IgD-negative memory B cell (primary cell): ENCODE data around the gene ARHGEF28. TPM values are rescaled to one million over a fixed set of nuclear protein-coding genes. Genes with fewer than 3 reads are reported as not detected.

Source experiments
- H3K27ac Mint-ChIP-seq, 3 donors: one replicate each; pipeline ENCODE4 v1.8.0; 2020 to 2022; ENCODE audit warnings: mild to moderate bottlenecking in 3 of 3, mixed read lengths in 3 of 3, moderate library complexity in 1 of 3
- H3K27me3 Mint-ChIP-seq: one replicate; pipeline ENCODE4 v1.8.0; 2021; ENCODE audit warnings: mixed read lengths
- H3K36me3 Mint-ChIP-seq: one replicate; pipeline ENCODE4 v1.8.0; 2020; ENCODE audit warnings: mild to moderate bottlenecking, mixed read lengths
- H3K4me1 Mint-ChIP-seq, 3 donors: one replicate each; pipeline ENCODE4 v1.8.0; 2020 to 2022; ENCODE audit warnings: mixed read lengths in 3 of 3, mild to moderate bottlenecking in 1 of 3
- H3K4me3 Mint-ChIP-seq, 4 donors: one replicate each; pipeline ENCODE4 v1.8.0; 2020 to 2022; ENCODE audit warnings: mild to moderate bottlenecking in 4 of 4, mixed read lengths in 4 of 4, moderate library complexity in 3 of 4
- H3K9me3 Mint-ChIP-seq, 3 donors: one replicate each; pipeline ENCODE4 v1.8.0; 2020 to 2021; ENCODE audit warnings: mixed read lengths in 3 of 3, mild to moderate bottlenecking in 1 of 3
- polyA plus RNA-seq: library from polyadenylated mRNA; unstranded; fragments of 300-500 nt; fragmentation: Illumina TruSeq; gene quantifications from one replicate; pipeline ENCODE4 v1.2.3, GENCODE V29; 2021

ARHGEF28 gene
- polyA plus RNA-seq, 1 donor from 2014 or later, result not detected

- no peak overlapping the region for H3K27ac Mint-ChIP-seq
- H3K36me3 Mint-ChIP-seq, result peaks cover 2% of the 10 kb centered on the region
- no peaks in the 10 kb centered on the region for H3K4me1 Mint-ChIP-seq
- H3K27me3 Mint-ChIP-seq, result peaks cover 24% of the 10 kb centered on the region
- H3K9me3 Mint-ChIP-seq, result no peaks in the 10 kb centered on the region
- no peak overlapping the region for H3K4me3 Mint-ChIP-seq
Measured at GRCh38 chr5:73894860-73895259, 268.9 kb downstream of the ARHGEF28 start.

GRCh38 chr5:73895471-73895870 is 269.5 kb downstream of the ARHGEF28 start:
- Mint-ChIP-seq H3K9me3 (no peaks in the 10 kb centered on the region), H3K4me1 (no peaks in the 10 kb centered on the region), H3K27me3 (peaks cover 24% of the 10 kb centered on the region), H3K36me3 (peaks cover 2% of the 10 kb centered on the region), H3K27ac (no peak overlapping the region), H3K4me3 (no peak overlapping the region)

DNA sequence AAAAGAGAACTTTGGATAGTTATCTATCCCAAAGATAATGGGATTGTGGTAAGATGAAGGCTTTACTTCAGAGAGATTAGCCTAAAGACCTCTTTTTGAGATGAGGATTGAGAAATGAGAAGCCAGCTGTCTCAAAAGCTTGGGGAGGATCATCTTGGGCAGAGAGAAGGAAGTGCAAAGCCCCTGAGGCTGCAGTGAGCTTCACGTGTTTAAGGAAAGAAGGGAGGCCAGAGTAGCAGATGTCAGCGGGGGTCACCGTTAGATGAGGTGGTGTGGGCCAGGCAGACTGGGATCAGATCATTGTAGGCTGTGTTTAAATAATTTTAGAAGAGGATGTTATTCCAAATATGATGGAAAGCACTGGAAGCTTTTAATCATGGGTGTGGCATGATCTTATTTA is 270.1 kb downstream of the ARHGEF28 start:
- Mint-ChIP-seq H3K4me1 (no peaks in the 10 kb centered on the region), H3K27me3 (peaks cover 28% of the 10 kb centered on the region), H3K36me3 (peaks cover 2% of the 10 kb centered on the region), H3K9me3 (no peaks in the 10 kb centered on the region), H3K4me3 (no peak overlapping the region), H3K27ac (no peak overlapping the region)

GRCh38 chr5:73896668-73897067 is 270.7 kb downstream of the ARHGEF28 start:
- H3K4me3 Mint-ChIP-seq, result no peak overlapping the region
- peaks cover 30% of the 10 kb centered on the region for H3K27me3 Mint-ChIP-seq
- H3K27ac Mint-ChIP-seq, result no peak overlapping the region
- no peaks in the 10 kb centered on the region for H3K4me1 Mint-ChIP-seq
- H3K36me3 Mint-ChIP-seq, result peaks cover 2% of the 10 kb centered on the region
- H3K9me3 Mint-ChIP-seq, result no peaks in the 10 kb centered on the region

DNA sequence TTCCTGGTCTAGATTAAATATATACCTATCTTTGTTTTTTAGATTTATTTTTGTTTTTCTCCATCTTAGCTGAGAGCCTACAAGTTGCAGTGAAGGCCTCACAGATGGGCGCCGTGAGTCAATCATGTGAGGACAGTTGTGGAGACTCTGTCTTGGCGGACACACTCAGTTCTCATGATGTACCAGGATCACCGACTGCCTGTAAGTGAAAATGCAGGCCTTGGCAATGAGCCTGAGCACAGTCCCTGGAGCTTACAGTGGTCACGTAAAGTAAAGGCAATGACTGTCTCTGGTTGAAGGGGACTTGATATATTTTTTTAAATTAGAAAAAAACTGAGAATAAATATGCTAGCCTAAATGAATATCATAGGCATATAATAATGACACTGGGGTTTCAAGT is 271.9 kb downstream of the ARHGEF28 start:
- Mint-ChIP-seq H3K27ac (no peak overlapping the region), H3K4me1 (peaks cover 0 to 2% (median 0%) of the 10 kb centered on the region in 3 donors), H3K27me3 (peaks cover 25% of the 10 kb centered on the region), H3K9me3 (no peaks in the 10 kb centered on the region), H3K36me3 (peaks cover 2% of the 10 kb centered on the region), H3K4me3 (no peak overlapping the region)

GRCh38 chr5:73899055-73899454 is 273.1 kb downstream of the ARHGEF28 start:
- Mint-ChIP-seq H3K36me3 (peaks cover 2% of the 10 kb centered on the region), H3K4me3 (no peak overlapping the region), H3K27ac (no peak overlapping the region), H3K27me3 (peaks cover 28% of the 10 kb centered on the region), H3K4me1 (peaks cover 0 to 2% (median 0%) of the 10 kb centered on the region in 3 donors), H3K9me3 (no peaks in the 10 kb centered on the region)

DNA sequence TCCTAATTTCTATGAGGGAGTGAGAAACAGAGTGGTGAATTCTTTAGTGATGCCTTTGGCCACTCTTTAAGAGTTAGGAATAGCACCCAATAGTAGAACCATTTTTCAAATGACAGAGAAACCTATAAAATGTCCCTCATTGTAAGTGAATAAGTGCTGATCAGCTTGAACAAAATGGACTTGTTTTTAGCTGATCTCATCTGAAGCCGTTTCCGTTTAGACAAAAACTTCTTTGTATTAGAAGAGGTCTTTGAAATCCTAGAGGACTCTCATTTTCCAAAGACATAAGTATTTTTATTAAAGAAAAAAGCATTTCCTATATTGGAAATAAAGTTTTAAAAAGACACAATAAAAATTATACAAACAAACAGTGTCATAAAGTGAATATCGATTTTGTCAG is 273.9 kb downstream of the ARHGEF28 start:
- peaks cover 2% of the 10 kb centered on the region for H3K36me3 Mint-ChIP-seq
- H3K9me3 Mint-ChIP-seq, result no peaks in the 10 kb centered on the region
- no peak overlapping the region for H3K4me3 Mint-ChIP-seq
- H3K27ac Mint-ChIP-seq, result peak overlapping the region in 1 of 3 donors; percentile 34
- peaks cover 22% of the 10 kb centered on the region for H3K27me3 Mint-ChIP-seq
- peaks cover 0 to 2% (median 0%) of the 10 kb centered on the region in 3 donors for H3K4me1 Mint-ChIP-seq

DNA sequence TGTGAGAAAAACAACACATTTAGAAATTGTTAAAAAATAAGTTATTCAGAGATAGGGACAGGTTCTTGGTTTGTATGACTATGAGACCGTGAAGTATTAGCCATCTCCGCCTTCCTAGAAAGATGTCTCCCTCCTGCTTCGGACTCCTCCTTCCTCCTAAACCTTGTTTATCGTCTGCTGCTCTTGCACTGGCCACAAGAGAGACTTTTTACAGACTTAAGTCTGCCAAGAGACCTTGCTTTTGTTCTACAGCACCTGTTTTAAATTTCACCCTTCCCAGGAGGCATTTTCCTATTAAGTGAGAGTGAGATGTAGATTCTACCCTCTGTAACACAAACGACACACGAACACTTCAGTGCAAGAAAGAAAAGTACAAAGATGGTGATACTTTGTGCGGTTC is 274.6 kb downstream of the ARHGEF28 start:
- Mint-ChIP-seq H3K4me3 (no peak overlapping the region), H3K4me1 (peaks cover 0 to 2% (median 0%) of the 10 kb centered on the region in 3 donors), H3K27me3 (peaks cover 26% of the 10 kb centered on the region), H3K9me3 (no peaks in the 10 kb centered on the region), H3K36me3 (peaks cover 2% of the 10 kb centered on the region), H3K27ac (no peak overlapping the region)

- Mint-ChIP-seq H3K4me1 (peaks cover 0 to 2% (median 0%) of the 10 kb centered on the region in 3 donors), H3K27me3 (peaks cover 23% of the 10 kb centered on the region), H3K27ac (no peak overlapping the region), H3K9me3 (no peaks in the 10 kb centered on the region), H3K36me3 (peaks cover 1% of the 10 kb centered on the region), H3K4me3 (no peak overlapping the region)
Measured at GRCh38 chr5:73901043-73901442, 275.0 kb downstream of the ARHGEF28 start.

DNA sequence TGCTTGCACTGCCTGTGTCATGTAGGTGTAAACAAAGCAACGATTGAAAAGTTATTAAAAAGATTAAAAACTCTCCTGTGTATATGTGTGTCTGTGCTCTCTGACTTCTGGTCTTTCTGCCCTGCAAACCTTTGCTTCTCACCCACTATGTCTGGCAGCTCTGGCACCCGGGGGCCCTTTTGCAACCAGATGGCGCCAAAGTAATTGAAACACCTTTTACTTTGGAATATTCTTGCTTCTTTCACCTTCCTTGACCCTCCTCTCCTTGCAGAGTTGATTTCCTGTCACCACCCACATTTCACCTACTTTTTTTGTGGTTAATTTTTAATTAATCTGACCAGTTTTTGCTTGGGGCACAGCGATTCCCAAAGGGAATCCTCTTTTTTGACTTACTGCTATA is 275.5 kb downstream of the ARHGEF28 start:
- Mint-ChIP-seq H3K36me3 (no peaks in the 10 kb centered on the region), H3K27ac (no peak overlapping the region), H3K27me3 (peaks cover 22% of the 10 kb centered on the region), H3K4me3 (no peak overlapping the region), H3K4me1 (peaks cover 0 to 2% (median 0%) of the 10 kb centered on the region in 3 donors), H3K9me3 (no peaks in the 10 kb centered on the region)

DNA sequence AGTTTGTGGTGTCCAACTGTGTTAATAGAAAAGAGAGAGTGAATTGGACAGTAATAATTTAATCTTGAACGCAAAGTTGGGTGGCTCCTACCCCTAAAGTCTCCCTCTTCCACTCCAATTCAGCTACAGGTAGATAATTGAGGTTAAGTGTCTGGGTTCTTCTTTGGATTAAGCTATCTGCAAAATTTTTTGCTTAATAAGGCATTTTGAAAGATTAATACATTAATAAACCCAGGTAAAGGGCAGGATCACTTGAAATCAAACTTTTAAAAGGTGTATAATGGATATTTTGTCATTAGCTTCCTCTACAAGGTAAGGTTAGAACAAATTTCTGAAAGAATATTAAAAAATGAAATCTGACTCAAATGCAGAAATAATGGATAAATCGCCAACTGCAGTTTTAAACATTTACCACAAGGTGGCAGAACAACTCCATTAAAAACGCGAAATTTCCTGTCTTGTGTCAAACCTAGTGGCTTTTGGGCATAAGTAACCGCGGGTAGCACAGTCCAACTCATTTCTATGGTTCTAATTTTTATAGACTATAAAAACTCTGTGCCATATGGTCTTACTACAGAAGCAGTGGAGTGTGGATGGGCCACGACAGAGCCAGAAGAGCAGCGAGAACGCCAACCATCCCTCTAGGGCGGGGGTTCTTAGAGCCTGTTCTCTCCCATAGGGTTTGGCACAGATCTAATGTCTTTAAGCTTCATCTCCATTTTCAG is 276.5 kb downstream of the ARHGEF28 start:
- Mint-ChIP-seq H3K4me1 (peaks cover 0 to 2% (median 0%) of the 10 kb centered on the region in 3 donors), H3K27me3 (peaks cover 21% of the 10 kb centered on the region), H3K9me3 (peaks cover 0 to 3% (median 0%) of the 10 kb centered on the region in 3 donors), H3K36me3 (no peaks in the 10 kb centered on the region), H3K4me3 (no peak overlapping the region), H3K27ac (no peak overlapping the region)

GRCh38 chr5:73903169-73903568 is 277.2 kb downstream of the ARHGEF28 start:
- Mint-ChIP-seq H3K27ac (no peak overlapping the region), H3K27me3 (peaks cover 19% of the 10 kb centered on the region), H3K36me3 (no peaks in the 10 kb centered on the region), H3K9me3 (peaks cover 0 to 3% (median 0%) of the 10 kb centered on the region in 3 donors), H3K4me3 (no peak overlapping the region), H3K4me1 (peaks cover 0 to 2% (median 0%) of the 10 kb centered on the region in 3 donors)

DNA sequence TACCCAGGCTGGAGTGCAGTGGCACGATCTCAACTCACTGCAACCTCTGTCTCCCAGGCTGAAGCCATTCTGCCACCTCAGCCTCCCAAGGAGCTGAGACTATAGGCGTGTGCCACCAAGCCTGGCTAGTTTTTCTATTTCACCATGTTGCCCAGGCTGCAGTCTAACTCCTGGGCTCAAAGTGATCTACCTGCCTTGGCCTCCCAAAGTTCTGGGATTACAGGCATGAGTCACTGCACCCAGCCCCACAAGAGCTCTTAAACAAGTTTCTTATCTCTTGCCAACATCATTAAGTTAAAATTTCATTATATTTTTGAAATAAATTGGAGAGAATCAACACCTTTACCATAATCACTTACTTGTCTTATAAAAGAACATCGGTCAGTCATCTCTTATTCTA is 280.3 kb downstream of the ARHGEF28 start:
- no peak overlapping the region for H3K4me3 Mint-ChIP-seq
- H3K27me3 Mint-ChIP-seq, result peaks cover 9% of the 10 kb centered on the region
- peaks cover 0 to 3% (median 0%) of the 10 kb centered on the region in 3 donors for H3K9me3 Mint-ChIP-seq
- H3K27ac Mint-ChIP-seq, result no peak overlapping the region
- H3K4me1 Mint-ChIP-seq, result peaks cover 0 to 2% (median 0%) of the 10 kb centered on the region in 3 donors
- no peaks in the 10 kb centered on the region for H3K36me3 Mint-ChIP-seq

DNA sequence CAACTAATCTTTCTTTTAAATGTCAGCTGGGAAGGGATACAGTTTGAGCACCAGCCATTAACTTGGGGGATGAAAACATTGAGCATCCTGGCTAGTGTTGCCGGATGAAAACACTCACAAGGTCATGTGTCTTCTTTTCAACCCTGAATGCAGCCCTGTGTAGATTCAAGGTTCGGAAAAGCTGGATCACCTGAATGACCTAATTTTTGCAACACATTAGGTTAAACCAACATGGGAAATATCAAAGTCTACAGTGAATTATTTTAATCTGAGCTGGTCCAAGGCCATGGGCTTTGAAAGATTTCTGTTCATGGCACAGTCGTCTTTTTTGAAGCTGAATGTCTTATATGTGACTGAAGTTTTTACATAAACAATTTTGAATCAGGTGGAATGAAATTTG is 281.2 kb downstream of the ARHGEF28 start:
- Mint-ChIP-seq H3K36me3 (no peaks in the 10 kb centered on the region), H3K4me1 (peaks cover 0 to 2% (median 0%) of the 10 kb centered on the region in 3 donors), H3K27ac (no peak overlapping the region), H3K27me3 (peaks cover 8% of the 10 kb centered on the region), H3K9me3 (peaks cover 0 to 3% (median 0%) of the 10 kb centered on the region in 3 donors), H3K4me3 (no peak overlapping the region)

DNA sequence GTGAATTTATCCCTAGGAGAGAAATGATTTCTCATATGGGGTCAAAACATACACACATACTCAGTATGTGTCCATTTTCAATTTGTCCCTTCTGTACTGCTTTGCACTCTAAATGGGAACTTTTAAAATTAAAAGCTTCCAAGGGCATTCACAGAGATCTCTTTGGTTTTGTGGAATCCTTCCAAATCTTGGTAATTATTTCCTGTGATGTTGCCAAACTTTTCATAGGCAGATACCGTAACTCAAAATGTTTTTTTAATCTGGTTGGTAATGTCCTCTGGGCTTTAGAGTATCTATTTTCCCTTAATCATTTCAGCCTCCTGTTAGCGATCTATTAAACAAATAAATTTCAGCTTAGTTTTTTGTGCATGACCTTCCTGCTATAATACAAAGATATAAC is 282.4 kb downstream of the ARHGEF28 start:
- Mint-ChIP-seq H3K4me3 (no peak overlapping the region), H3K27me3 (peaks cover 5% of the 10 kb centered on the region), H3K9me3 (peaks cover 0 to 3% (median 0%) of the 10 kb centered on the region in 3 donors), H3K27ac (no peak overlapping the region), H3K4me1 (no peaks in the 10 kb centered on the region), H3K36me3 (no peaks in the 10 kb centered on the region)

- peaks cover 0 to 3% (median 0%) of the 10 kb centered on the region in 3 donors for H3K9me3 Mint-ChIP-seq
- no peaks in the 10 kb centered on the region for H3K36me3 Mint-ChIP-seq
- peaks cover 5% of the 10 kb centered on the region for H3K27me3 Mint-ChIP-seq
- H3K4me3 Mint-ChIP-seq, result no peak overlapping the region
- H3K4me1 Mint-ChIP-seq, result no peaks in the 10 kb centered on the region
- no peak overlapping the region for H3K27ac Mint-ChIP-seq
Measured at GRCh38 chr5:73908846-73909245, 282.9 kb downstream of the ARHGEF28 start.
